H9 (cell line): ENCODE data around the gene PSMB1. TPM values are rescaled to one million over a fixed set of nuclear protein-coding genes. Genes with fewer than 3 reads are reported as not detected.

Experiments
- DNase-seq: peaks from one replicate; pipeline ENCODE4 v3.0.0-alpha.2; 2017
- H2AFZ ChIP-seq: one replicate; pipeline ENCODE4 v1.6.1; 2013; ENCODE audit warnings: mild to moderate bottlenecking, low read length, control low read depth, moderate library complexity
- H2AK5ac ChIP-seq: 2 replicates; pipeline ENCODE4 v1.6.1; 2013; ENCODE audit warnings: low read length, control low read depth, mixed read lengths; ENCODE audit not compliant: insufficient read length
- H2BK120ac ChIP-seq: one replicate; pipeline ENCODE4 v1.6.1; 2013; ENCODE audit warnings: low read depth, mild to moderate bottlenecking, low read length, control low read depth, inconsistent platforms; ENCODE audit not compliant: poor library complexity, severe bottlenecking
- H2BK12ac ChIP-seq: 2 replicates; pipeline ENCODE4 v1.6.1; 2013; ENCODE audit warnings: low read length, control low read depth, mixed read lengths, low read depth; ENCODE audit not compliant: insufficient read length
- H2BK15ac ChIP-seq: 2 replicates; pipeline ENCODE4 v1.6.1; 2013; ENCODE audit warnings: low read depth, low read length, control low read depth
- H2BK20ac ChIP-seq: one replicate; pipeline ENCODE4 v1.6.1; 2013; ENCODE audit warnings: low read depth, mild to moderate bottlenecking, low read length, control low read depth, inconsistent platforms; ENCODE audit not compliant: poor library complexity, severe bottlenecking
- H2BK5ac ChIP-seq: 2 replicates; pipeline ENCODE4 v1.6.1; 2013; ENCODE audit warnings: low read length, control low read depth, mixed read lengths; ENCODE audit not compliant: insufficient read length
- H3K14ac ChIP-seq: 2 replicates; pipeline ENCODE4 v1.6.1; 2013; ENCODE audit warnings: low read length, control low read depth; ENCODE audit not compliant: insufficient read depth
- H3K18ac ChIP-seq: 2 replicates; pipeline ENCODE4 v1.6.1; 2013; ENCODE audit warnings: low read depth, mild to moderate bottlenecking, mixed read lengths, low read length, control low read depth; ENCODE audit not compliant: insufficient read length
- H3K23ac ChIP-seq: 2 replicates; pipeline ENCODE4 v1.6.1; 2013; ENCODE audit warnings: low read length, control low read depth, mixed read lengths, low read depth; ENCODE audit not compliant: insufficient read length
- H3K23me2 ChIP-seq: 2 replicates; pipeline ENCODE4 v1.6.1; 2013; ENCODE audit warnings: low read depth, mild to moderate bottlenecking, mixed read lengths, low read length, control low read depth; ENCODE audit not compliant: insufficient read length, poor library complexity, severe bottlenecking
- H3K27ac ChIP-seq: 2 replicates; pipeline ENCODE4 v1.5.1; 2013; ENCODE audit warnings: low read length, control low read depth, mixed read lengths, low read depth; ENCODE audit not compliant: insufficient read length
- H3K27me3 ChIP-seq: 2 replicates; pipeline ENCODE4 v1.6.1; 2013; ENCODE audit warnings: low read length, control low read depth, inconsistent platforms; ENCODE audit not compliant: insufficient read depth
- H3K4ac ChIP-seq: 2 replicates; pipeline ENCODE4 v1.6.1; 2013; ENCODE audit warnings: low read depth, mild to moderate bottlenecking, control low read depth, inconsistent platforms, low read length, moderate library complexity
- H3K4me1 ChIP-seq: 2 replicates; pipeline ENCODE4 v1.6.1; 2013; ENCODE audit warnings: low read length, control low read depth, inconsistent platforms; ENCODE audit not compliant: insufficient read depth
- H3K4me2 ChIP-seq: 2 replicates; pipeline ENCODE4 v1.6.1; 2013; ENCODE audit warnings: low read length, control low read depth, mixed read lengths; ENCODE audit not compliant: insufficient read length, insufficient read depth
- H3K56ac ChIP-seq: 2 replicates; pipeline ENCODE4 v1.6.1; 2013; ENCODE audit warnings: low read depth, mild to moderate bottlenecking, mixed read lengths, low read length, control low read depth; ENCODE audit not compliant: insufficient read length
- H3K79me1 ChIP-seq: 2 replicates; pipeline ENCODE4 v1.6.1; 2013; ENCODE audit warnings: low read depth, mild to moderate bottlenecking, moderate library complexity, low read length, control low read depth, inconsistent platforms; ENCODE audit not compliant: insufficient read depth, poor library complexity, severe bottlenecking
- H3K79me2 ChIP-seq: 2 replicates; pipeline ENCODE4 v1.6.1; 2013; ENCODE audit warnings: low read length, control low read depth, inconsistent platforms; ENCODE audit not compliant: insufficient read depth
- H3K9ac ChIP-seq: 2 replicates; pipeline ENCODE4 v1.6.1; 2013; ENCODE audit warnings: low read length, control low read depth, mixed read lengths; ENCODE audit not compliant: insufficient read length; ENCODE audit errors: extremely low read depth
- H3K9me3 ChIP-seq: one replicate; pipeline ENCODE4 v1.6.1; 2013; ENCODE audit warnings: low read depth, low read length, inconsistent platforms; ENCODE audit not compliant: control insufficient read depth
- H3T11ph ChIP-seq: one replicate; pipeline ENCODE4 v1.6.1; 2013; ENCODE audit warnings: mild to moderate bottlenecking, low read length, control low read depth, inconsistent platforms
- H4K20me1 ChIP-seq: one replicate; pipeline ENCODE4 v1.6.1; 2013; ENCODE audit not compliant: control insufficient read depth, insufficient read length, insufficient read depth
- H4K5ac ChIP-seq: 2 replicates; pipeline ENCODE4 v1.6.1; 2013; ENCODE audit warnings: low read depth, mild to moderate bottlenecking, mixed read lengths, low read length, control low read depth; ENCODE audit not compliant: insufficient read length
- H4K8ac ChIP-seq: replicated peaks from 2 replicates; pipeline ENCODE4 v1.6.1; 2013; ENCODE audit warnings: low read length, control low read depth, mixed read lengths, low read depth; ENCODE audit not compliant: insufficient read length
- H4K91ac ChIP-seq: 2 replicates; pipeline ENCODE4 v1.6.1; 2013; ENCODE audit warnings: low read depth, mild to moderate bottlenecking, moderate library complexity, mixed read lengths, low read length, control low read depth; ENCODE audit not compliant: insufficient read length
- H3K27ac Mint-ChIP-seq, 3 experiments: 2 replicates in 2 of 3; 3 replicates in 1 of 3; pipeline ENCODE4 v1.8.0; 2020 to 2021; ENCODE audit warnings: mixed read lengths in 3 of 3, mild to moderate bottlenecking in 1 of 3, moderate library complexity in 1 of 3
- H3K27me3 Mint-ChIP-seq: 2 replicates; pipeline ENCODE4 v1.8.0; 2021; ENCODE audit warnings: low read depth, mild to moderate bottlenecking, moderate library complexity, mixed read lengths
- H3K36me3 Mint-ChIP-seq, 3 experiments: 2 replicates in 2 of 3; 3 replicates in 1 of 3; pipeline ENCODE4 v1.8.0; 2020 to 2021; ENCODE audit warnings: low read depth in 3 of 3, mixed read lengths in 3 of 3; ENCODE audit not compliant: insufficient read depth in 1 of 3
- H3K4me1 Mint-ChIP-seq, 2 experiments: 2 replicates each; pipeline ENCODE4 v1.8.0; 2020; ENCODE audit warnings: mixed read lengths in 2 of 2
- H3K4me3 Mint-ChIP-seq, 2 experiments: 2 replicates in 1 of 2; 3 replicates in 1 of 2; pipeline ENCODE4 v1.8.0; 2020 to 2021; ENCODE audit warnings: mild to moderate bottlenecking in 2 of 2, mixed read lengths in 2 of 2, moderate library complexity in 1 of 2
- H3K9me3 Mint-ChIP-seq, 2 experiments: 2 replicates in 1 of 2; 3 replicates in 1 of 2; pipeline ENCODE4 v1.8.0; 2020; ENCODE audit warnings: mild to moderate bottlenecking in 2 of 2, mixed read lengths in 2 of 2, moderate library complexity in 1 of 2
- WGBS: extraction: QIAGEN DNeasy Blood & Tissue Kit; methylation state at CpG from one replicate; pipeline ENCODE4 v1.1.7; 2013; ENCODE audit warnings: missing lambda C conversion rate, low lambda C conversion rate, mixed read lengths; ENCODE audit not compliant: insufficient read length; ENCODE audit errors: extremely low coverage; 5-methylcytosine and 5-hydroxymethylcytosine counted together
- total RNA-seq: library from RNA; stranded (reverse); gene quantifications from 2 replicates; pipeline ENCODE4 v1.2.1, GENCODE V29; 2021
- TF ChIP-seq, protein P1 (sequence below): fragments of 200-600 bp; sonication (generic); conservative IDR thresholded peaks from 3 replicates; pipeline ENCODE4 v1.8.0; 2021; ENCODE audit warnings: antibody characterized with exemption, mild to moderate bottlenecking

The PSMB1 gene
- total RNA-seq, 1 experiment from 2014 or later: 245 TPM

DNA sequence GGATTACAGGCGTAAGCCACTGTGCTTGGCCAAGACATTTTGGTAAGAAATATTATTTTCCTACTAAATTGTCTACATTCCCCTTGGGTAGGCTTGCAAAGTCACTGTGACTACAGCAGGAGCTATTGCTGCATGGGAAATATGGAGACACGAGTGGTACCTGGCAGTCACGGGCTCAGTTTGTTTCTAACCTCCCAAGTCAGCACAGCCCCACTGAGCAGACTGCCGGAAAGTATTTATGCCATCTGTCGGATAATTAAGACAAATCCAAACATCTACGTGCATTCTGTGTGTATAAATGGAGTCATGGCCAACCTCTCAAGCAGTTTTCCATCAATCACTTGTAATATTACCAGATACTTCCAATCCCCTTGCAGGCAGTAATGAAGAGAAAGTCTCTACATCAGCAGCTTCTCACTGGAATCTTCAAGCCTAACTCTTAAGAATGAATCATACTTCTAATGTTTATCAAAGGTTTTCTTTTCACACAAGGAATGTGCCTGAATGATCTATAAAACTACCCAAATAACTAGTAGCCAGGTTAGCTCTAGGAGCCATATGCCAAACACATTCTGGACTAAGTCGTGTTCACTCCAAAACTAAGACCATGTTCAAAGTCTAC is 20.1 kb downstream of the PSMB1 start:
- Mint-ChIP-seq H3K4me1 (peaks cover 0 to 2% of the 10 kb centered on the region in 2 experiments; a peak in 1 of 4 replicates), H3K27ac (no peak overlapping the region), H3K27me3 (no peaks in the 10 kb centered on the region)

More for the DNA sequence above, 20.1 kb downstream of the PSMB1 start:
- no peak for DNase-seq
- no peak overlapping the region for H2BK20ac ChIP-seq
- H2BK120ac ChIP-seq: no peak overlapping the region
- H4K8ac ChIP-seq: no peak overlapping the region
- Mint-ChIP-seq H3K4me3 (no peak overlapping the region), H3K36me3 (peaks cover 22 to 44% (median 36%) of the 10 kb centered on the region in 3 experiments; a peak in 6 of 7 replicates), H3K9me3 (no peaks in the 10 kb centered on the region)
- H2BK15ac ChIP-seq: no peak overlapping the region
- no peak overlapping the region for H2BK12ac ChIP-seq
- no peak overlapping the region for H2BK5ac ChIP-seq
- H3K9ac ChIP-seq: no peak overlapping the region
- no peak overlapping the region for H3K23ac ChIP-seq
- no peaks in the 10 kb centered on the region for H3K23me2 ChIP-seq
- H3K79me2 ChIP-seq: no peaks in the 10 kb centered on the region
- H3K27me3 ChIP-seq: no peaks in the 10 kb centered on the region
- no peak overlapping the region for H3K4me2 ChIP-seq
- H4K5ac ChIP-seq: no peak overlapping the region
- H4K20me1 ChIP-seq: no peaks in the 10 kb centered on the region
- no peaks in the 10 kb centered on the region for H3K4me1 ChIP-seq
- TF ChIP-seq, protein P1, sequence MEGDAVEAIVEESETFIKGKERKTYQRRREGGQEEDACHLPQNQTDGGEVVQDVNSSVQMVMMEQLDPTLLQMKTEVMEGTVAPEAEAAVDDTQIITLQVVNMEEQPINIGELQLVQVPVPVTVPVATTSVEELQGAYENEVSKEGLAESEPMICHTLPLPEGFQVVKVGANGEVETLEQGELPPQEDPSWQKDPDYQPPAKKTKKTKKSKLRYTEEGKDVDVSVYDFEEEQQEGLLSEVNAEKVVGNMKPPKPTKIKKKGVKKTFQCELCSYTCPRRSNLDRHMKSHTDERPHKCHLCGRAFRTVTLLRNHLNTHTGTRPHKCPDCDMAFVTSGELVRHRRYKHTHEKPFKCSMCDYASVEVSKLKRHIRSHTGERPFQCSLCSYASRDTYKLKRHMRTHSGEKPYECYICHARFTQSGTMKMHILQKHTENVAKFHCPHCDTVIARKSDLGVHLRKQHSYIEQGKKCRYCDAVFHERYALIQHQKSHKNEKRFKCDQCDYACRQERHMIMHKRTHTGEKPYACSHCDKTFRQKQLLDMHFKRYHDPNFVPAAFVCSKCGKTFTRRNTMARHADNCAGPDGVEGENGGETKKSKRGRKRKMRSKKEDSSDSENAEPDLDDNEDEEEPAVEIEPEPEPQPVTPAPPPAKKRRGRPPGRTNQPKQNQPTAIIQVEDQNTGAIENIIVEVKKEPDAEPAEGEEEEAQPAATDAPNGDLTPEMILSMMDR: no peak
- no peak overlapping the region for H2AK5ac ChIP-seq
- no peak overlapping the region for H3T11ph ChIP-seq
- no peak overlapping the region for H3K14ac ChIP-seq
- H3K9me3 ChIP-seq: no peaks in the 10 kb centered on the region
- no peak overlapping the region for H3K18ac ChIP-seq
- no peak overlapping the region for H3K56ac ChIP-seq
- H3K79me1 ChIP-seq: no peaks in the 10 kb centered on the region
- no peak overlapping the region for H3K27ac ChIP-seq
- no CpG with 5 or more reads among the region's 7 CpGs for WGBS
- no peak overlapping the region for H4K91ac ChIP-seq
- no peak overlapping the region for H3K4ac ChIP-seq
- no peak overlapping the region for H2AFZ ChIP-seq
